Activated T-helper 2 cell treated with anti-CD3 and anti-CD28 coated beads, Interferon-gamma antibody, Interleukin-2, Interleukin-4, amounts not matched to agents 10 μg/mL and 5 μg/mL and 100 μg/mL, durations not matched to agents 14 hours and 24 hours and 36 hours (primary cell): ENCODE measurements around the gene SFXN2. TPM values are rescaled to one million over a fixed set of nuclear protein-coding genes. Genes with fewer than 3 reads are reported as not detected.
"Not testable (repeated sequence)": the region's sequence is repeated elsewhere in the genome, so short reads cannot be mapped to it uniquely, and the experiment has no call there.

Source experiments
- DNase-seq: peaks from one replicate; pipeline ENCODE4 v3.0.0; 2021; ENCODE audit warnings: low spot score
- H3K27ac Mint-ChIP-seq: one replicate; pipeline ENCODE4 v1.8.0; 2021; ENCODE audit warnings: mixed read lengths
- H3K27me3 Mint-ChIP-seq: one replicate; pipeline ENCODE4 v1.8.0; 2021; ENCODE audit warnings: low read depth, mixed read lengths
- H3K36me3 Mint-ChIP-seq: one replicate; pipeline ENCODE4 v1.8.0; 2021; ENCODE audit warnings: low read depth, mixed read lengths
- H3K4me1 Mint-ChIP-seq: one replicate; pipeline ENCODE4 v1.8.0; 2021; ENCODE audit warnings: low read depth, mixed read lengths
- H3K4me3 Mint-ChIP-seq: one replicate; pipeline ENCODE4 v1.8.0; 2021; ENCODE audit warnings: low read depth, mild to moderate bottlenecking, moderate library complexity, mixed read lengths
- H3K9me3 Mint-ChIP-seq: one replicate; pipeline ENCODE4 v1.8.0; 2021; ENCODE audit warnings: mixed read lengths
- intact Hi-C: fragments of 100-400 bp; cut with micrococcal nuclease; formaldehyde crosslinking; loops from one replicate; pipeline ENCODE4 v1.15.1; 2023
- total RNA-seq: library from RNA; stranded (reverse); gene quantifications from 2 replicates; pipeline ENCODE4 v1.2.3, GENCODE V29; 2022

SFXN2 gene
- total RNA-seq, 1 donor from 2014 or later: 52.2 TPM

GRCh38 chr10:102735065-102735562 lies 20.7 kb downstream of the SFXN2 start:
- Mint-ChIP-seq H3K27ac (peak overlapping the region; percentile 31), H3K4me3 (no peak overlapping the region), H3K36me3 (peaks cover 37% of the 10 kb centered on the region), H3K9me3 (no peaks in the 10 kb centered on the region), H3K4me1 (no peaks in the 10 kb centered on the region), H3K27me3 (no peaks in the 10 kb centered on the region)
- intact Hi-C loops: no loop called here
- DNase-seq: no peak

DNA sequence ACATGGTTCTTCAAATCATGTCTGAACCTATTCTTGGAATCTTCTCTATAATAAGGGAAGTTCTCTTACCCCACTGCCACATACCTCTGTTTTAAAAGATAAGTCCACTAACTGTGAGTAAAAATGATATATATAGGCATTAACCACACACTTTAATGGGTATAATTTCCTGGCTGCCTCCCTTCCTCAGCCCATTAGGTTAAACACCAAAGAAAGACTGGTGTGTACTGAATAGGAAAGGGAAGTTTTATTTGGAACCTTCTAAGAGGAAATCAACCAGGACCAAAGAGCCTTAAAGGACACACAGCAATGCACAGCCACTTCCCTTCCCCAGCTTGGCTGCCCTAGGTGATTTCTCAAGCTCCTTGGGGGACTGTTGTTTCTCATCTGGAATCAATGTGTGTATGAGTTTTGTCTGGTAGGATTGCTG lies 24.3 kb downstream of the SFXN2 start:
- Mint-ChIP-seq H3K4me1 (peaks cover 8% of the 10 kb centered on the region), H3K4me3 (no peak overlapping the region), H3K27me3 (no peaks in the 10 kb centered on the region), H3K36me3 (peaks cover 22% of the 10 kb centered on the region), H3K9me3 (peaks cover 5% of the 10 kb centered on the region), H3K27ac (no peak overlapping the region)
- DNase-seq: no peak
- intact Hi-C loops: no loop called here

- no peak overlapping the region for H3K27ac Mint-ChIP-seq
- H3K4me1 Mint-ChIP-seq: peaks cover 19% of the 10 kb centered on the region
- intact Hi-C loops: no loop called here
- H3K4me3 Mint-ChIP-seq: no peak overlapping the region
- H3K9me3 Mint-ChIP-seq: peaks cover 5% of the 10 kb centered on the region
- peaks cover 12% of the 10 kb centered on the region for H3K36me3 Mint-ChIP-seq
- DNase-seq: no peak
- H3K27me3 Mint-ChIP-seq: no peaks in the 10 kb centered on the region
These were observed 25.8 kb downstream of the SFXN2 start for GRCh38 chr10:102740229-102740628.

DNA sequence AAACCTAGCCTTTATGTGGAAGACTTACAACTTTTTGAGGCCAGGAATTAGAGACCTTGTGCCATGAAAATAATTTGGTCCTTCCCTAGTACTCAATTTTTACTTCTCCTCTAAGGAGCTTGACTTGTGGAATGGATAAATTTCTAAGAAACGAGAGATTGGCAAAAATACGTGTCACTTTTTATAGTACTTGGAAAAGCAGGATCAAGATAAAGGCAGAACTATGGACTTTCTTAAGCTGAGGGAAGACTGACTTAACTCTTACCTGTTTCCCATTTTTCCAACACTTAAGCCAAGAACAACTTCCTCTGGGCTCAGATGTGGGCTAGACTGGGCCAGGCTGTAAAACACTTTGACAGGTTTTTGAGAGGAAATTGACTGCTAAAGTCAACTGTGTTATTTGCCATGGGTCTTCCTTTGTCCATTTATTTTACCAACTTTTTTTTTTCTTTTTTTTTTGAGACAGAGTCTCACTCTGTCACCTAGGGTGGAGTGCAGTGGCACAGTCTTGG lies 27.3 kb downstream of the SFXN2 start:
- Mint-ChIP-seq H3K36me3 (peaks cover 10% of the 10 kb centered on the region), H3K4me1 (peaks cover 30% of the 10 kb centered on the region), H3K27me3 (no peaks in the 10 kb centered on the region), H3K4me3 (no peak overlapping the region), H3K9me3 (peaks cover 5% of the 10 kb centered on the region), H3K27ac (no peak overlapping the region)
- intact Hi-C loops: loop anchor here (2.0 kb wide), 1 partner anchor 61 kb away; no protein-coding TSS in a partner anchor
- DNase-seq: no peak

GRCh38 chr10:102742313-102742712 lies 27.9 kb downstream of the SFXN2 start:
- not testable (repeated sequence) for H3K27me3 Mint-ChIP-seq, DNase-seq, H3K36me3 Mint-ChIP-seq, H3K4me3 Mint-ChIP-seq, H3K9me3 Mint-ChIP-seq, H3K27ac Mint-ChIP-seq
- intact Hi-C loops: loop anchor here (2.0 kb wide), 1 partner anchor 60 kb away; no protein-coding TSS in a partner anchor
- peaks cover 32% of the 10 kb centered on the region for H3K4me1 Mint-ChIP-seq

DNA sequence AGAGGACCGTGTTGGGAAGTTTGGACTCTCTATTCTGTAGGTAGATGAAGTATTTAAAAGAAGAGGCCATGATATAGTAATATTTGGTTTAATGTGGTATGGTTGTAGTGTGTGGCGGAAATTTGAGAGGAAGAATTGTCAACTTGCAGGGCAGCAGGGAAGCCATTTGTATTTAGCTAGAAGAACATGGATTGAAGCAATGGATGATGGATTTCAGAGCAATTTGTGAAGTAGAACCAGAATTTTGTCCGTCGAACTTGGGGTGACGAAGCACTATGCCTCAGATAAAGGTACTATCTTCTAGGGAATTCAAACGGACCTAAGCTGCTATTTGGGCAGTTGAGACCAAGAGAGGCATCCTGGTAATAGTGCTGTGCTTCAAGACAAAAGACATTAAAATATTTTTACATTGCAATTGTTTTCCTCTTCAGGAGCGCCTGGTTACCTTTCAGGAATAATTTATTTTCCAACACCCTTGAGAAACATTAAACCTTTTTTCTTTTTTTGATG lies 28.7 kb downstream of the SFXN2 start:
- Mint-ChIP-seq H3K27ac (peak overlapping the region; percentile 88), H3K27me3 (no peaks in the 10 kb centered on the region), H3K9me3 (peaks cover 5% of the 10 kb centered on the region), H3K4me3 (no peak overlapping the region), H3K4me1 (peaks cover 32% of the 10 kb centered on the region), H3K36me3 (peaks cover 2% of the 10 kb centered on the region)
- intact Hi-C loops: loop anchor here (1.0 to 2.0 kb wide), 3 partner anchors 29 to 241 kb away; partner anchors contain the start of genes ACTR1A, ARL3 and SFXN2
- no peak for DNase-seq

- DNase-seq: peak; percentile 94
- H3K4me3 Mint-ChIP-seq: peak within 1 kb of the TSS; percentile 89
- H3K36me3 Mint-ChIP-seq: peaks cover 8% of the 10 kb centered on the region
- no peaks in the 10 kb centered on the region for H3K27me3 Mint-ChIP-seq
- intact Hi-C loops: loop anchor here (1.0 to 2.0 kb wide), 3 partner anchors 29 to 241 kb away; partner anchors contain the start of genes ACTR1A, ARL3 and SFXN2
- H3K27ac Mint-ChIP-seq: peak within 1 kb of the TSS; percentile 88
- H3K4me1 Mint-ChIP-seq: peaks cover 37% of the 10 kb centered on the region
- peaks cover 5% of the 10 kb centered on the region for H3K9me3 Mint-ChIP-seq
These were observed 29.3 kb downstream of the SFXN2 start, which contains the start of gene WBP1L for GRCh38 chr10:102743588-102744373. WBP1L (plus strand) TSS chr10:102743948; CDS start chr10:102744054, 106 bp downstream.

- peaks cover 38% of the 10 kb centered on the region for H3K4me1 Mint-ChIP-seq
- H3K4me3 Mint-ChIP-seq: peak overlapping the region; percentile 89
- peak overlapping the region; percentile 88 for H3K27ac Mint-ChIP-seq
- H3K36me3 Mint-ChIP-seq: peaks cover 9% of the 10 kb centered on the region
- DNase-seq: peak; percentile 12
- H3K27me3 Mint-ChIP-seq: no peaks in the 10 kb centered on the region
- intact Hi-C loops: no loop called here
- H3K9me3 Mint-ChIP-seq: peaks cover 5% of the 10 kb centered on the region
These were observed 30.1 kb downstream of the SFXN2 start for GRCh38 chr10:102744374-102745051.

- Mint-ChIP-seq H3K9me3 (peaks cover 5% of the 10 kb centered on the region), H3K4me1 (peaks cover 38% of the 10 kb centered on the region), H3K27me3 (no peaks in the 10 kb centered on the region), H3K4me3 (peak overlapping the region; percentile 89), H3K27ac (no peak overlapping the region), H3K36me3 (peaks cover 9% of the 10 kb centered on the region)
- intact Hi-C loops: no loop called here
- no peak for DNase-seq
These were observed 30.7 kb downstream of the SFXN2 start for GRCh38 chr10:102745157-102745556.

GRCh38 chr10:102752266-102752930 lies 38.0 kb downstream of the SFXN2 start:
- Mint-ChIP-seq H3K27me3 (no peaks in the 10 kb centered on the region), H3K9me3 (no peaks in the 10 kb centered on the region), H3K4me1 (peaks cover 22% of the 10 kb centered on the region), H3K4me3 (no peak overlapping the region), H3K27ac (no peak overlapping the region), H3K36me3 (peaks cover 19% of the 10 kb centered on the region)
- intact Hi-C loops: no loop called here
- no peak for DNase-seq

DNA sequence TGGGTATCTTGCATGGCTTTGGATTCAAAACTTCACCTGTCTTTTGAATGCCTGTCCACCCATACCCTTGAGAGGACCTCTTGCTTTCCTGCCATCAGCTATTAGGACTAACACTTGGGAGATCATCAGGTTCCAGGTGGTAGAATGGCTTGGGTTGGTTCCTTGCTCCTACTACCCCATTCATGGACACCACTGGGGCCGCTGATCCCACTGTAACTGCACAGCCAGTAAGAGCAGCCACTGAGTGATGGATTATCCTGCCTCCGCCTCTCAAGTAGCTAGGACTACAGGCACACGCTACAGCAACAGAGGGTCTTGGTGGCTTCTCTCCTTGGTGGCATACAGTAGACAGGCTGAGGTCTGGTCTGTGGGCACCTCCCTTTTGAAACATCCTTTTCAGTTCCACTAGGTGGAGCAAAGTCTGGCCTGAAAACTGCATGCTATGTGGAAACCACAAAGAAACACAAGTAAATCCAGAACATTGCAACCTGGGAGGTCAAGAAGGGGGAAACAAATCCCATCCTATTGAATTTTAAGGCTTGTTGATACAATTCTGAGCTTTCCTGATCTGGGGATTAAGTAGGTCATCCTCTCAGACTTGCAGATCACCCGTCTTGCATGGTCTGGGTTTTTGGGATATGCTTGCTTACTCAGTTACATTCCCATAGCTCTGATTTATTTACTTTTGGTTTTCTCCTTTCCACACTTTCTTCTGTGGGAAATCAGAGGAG lies 38.7 kb downstream of the SFXN2 start:
- no peak overlapping the region for H3K27ac Mint-ChIP-seq
- H3K4me3 Mint-ChIP-seq: no peak overlapping the region
- intact Hi-C loops: no loop called here
- peaks cover 19% of the 10 kb centered on the region for H3K36me3 Mint-ChIP-seq
- DNase-seq: no peak
- H3K27me3 Mint-ChIP-seq: no peaks in the 10 kb centered on the region
- H3K9me3 Mint-ChIP-seq: no peaks in the 10 kb centered on the region
- peaks cover 22% of the 10 kb centered on the region for H3K4me1 Mint-ChIP-seq

DNA sequence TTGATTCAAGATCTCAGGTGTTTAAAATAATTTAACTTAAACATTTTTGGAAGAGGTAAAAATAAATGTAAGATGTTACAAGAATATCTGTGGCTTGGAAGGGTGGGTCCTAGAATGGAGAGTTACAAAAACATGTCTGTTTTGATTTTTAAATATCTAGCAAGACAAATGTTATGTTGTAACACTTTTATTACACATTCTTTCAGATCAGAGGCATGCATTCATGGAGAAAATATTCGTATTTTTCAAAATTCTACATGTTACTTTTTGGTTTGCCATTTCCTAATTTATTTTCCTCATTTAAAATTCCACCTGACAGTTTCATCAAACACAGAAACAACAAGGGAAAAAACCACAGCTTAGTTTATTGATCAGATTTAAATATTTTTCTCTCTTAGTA lies 39.3 kb downstream of the SFXN2 start:
- Mint-ChIP-seq H3K4me1 (peaks cover 23% of the 10 kb centered on the region), H3K4me3 (no peak overlapping the region), H3K27ac (no peak overlapping the region), H3K27me3 (no peaks in the 10 kb centered on the region), H3K9me3 (no peaks in the 10 kb centered on the region), H3K36me3 (peaks cover 20% of the 10 kb centered on the region)
- no peak for DNase-seq
- intact Hi-C loops: no loop called here
